Fibroblast of the aortic adventitia (primary cell): ENCODE results near the gene PAX7. TPM values are rescaled to one million over a fixed set of nuclear protein-coding genes. Genes with fewer than 3 reads are reported as not detected.

Experiments
- DNase-seq: peaks from one replicate; pipeline ENCODE4 v3.0.0-alpha.2; 2010; ENCODE audit warnings: low read depth
- H3K4me3 ChIP-seq: 2 replicates; pipeline ENCODE4 v1.5.1; 2011; ENCODE audit warnings: low read depth, mild to moderate bottlenecking, control low read depth, low read length, moderate library complexity
- total RNA-seq: library from RNA; depleted of rRNA; stranded (reverse); fragments of >200 nt; gene quantifications from 2 replicates; pipeline ENCODE4 v1.2.3, GENCODE V29; 2012; ENCODE audit warnings: low replicate concordance
- TF ChIP-seq, protein P1 (sequence below): IDR thresholded peaks from 2 replicates; pipeline ENCODE4 v1.5.1; 2011; ENCODE audit warnings: mild to moderate bottlenecking, low read length, control low read depth, inconsistent platforms; ENCODE audit not compliant: insufficient read depth

Gene PAX7
- total RNA-seq, 1 donor = not detected

DNA sequence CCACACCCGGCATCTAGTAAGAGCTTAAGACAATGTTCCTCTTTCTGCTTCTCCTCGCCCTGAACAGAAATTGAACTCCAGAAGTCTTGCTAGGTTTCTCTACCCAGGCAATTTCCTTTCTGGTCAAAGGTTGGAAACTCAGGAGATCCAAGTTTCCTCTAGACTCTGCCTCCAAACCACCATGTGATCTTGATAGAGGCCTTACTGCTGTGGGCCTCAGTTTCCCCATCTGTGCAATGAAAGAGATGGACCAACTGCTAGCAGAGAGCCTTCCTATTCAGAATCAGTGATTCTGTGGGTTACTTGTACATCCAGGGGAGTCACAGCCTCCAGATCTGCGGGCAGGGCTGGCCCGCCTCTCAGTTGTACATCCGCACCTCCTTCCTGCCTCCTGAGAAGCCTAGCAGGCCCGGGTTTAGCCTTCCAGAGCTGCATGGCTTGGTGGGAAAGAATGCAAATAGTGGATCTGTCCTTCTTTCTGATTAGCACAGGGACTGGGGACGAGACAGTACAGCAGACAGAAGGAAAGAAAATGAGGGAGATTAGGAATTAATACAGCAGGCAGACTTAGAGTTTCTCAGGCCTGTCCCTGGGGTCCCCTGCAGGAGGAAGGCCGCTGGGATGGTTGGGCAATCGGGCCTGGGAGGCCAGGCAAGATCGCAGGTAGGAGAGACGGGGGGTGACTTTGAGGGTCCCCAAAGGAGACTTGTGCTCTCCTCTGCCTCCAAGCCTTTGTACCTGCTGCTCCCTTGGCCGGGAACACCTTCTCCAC lies 83.9 kb downstream of the PAX7 start:
- H3K4me3 ChIP-seq = no peak overlapping the region
- no peak for DNase-seq
- TF ChIP-seq, protein P1, sequence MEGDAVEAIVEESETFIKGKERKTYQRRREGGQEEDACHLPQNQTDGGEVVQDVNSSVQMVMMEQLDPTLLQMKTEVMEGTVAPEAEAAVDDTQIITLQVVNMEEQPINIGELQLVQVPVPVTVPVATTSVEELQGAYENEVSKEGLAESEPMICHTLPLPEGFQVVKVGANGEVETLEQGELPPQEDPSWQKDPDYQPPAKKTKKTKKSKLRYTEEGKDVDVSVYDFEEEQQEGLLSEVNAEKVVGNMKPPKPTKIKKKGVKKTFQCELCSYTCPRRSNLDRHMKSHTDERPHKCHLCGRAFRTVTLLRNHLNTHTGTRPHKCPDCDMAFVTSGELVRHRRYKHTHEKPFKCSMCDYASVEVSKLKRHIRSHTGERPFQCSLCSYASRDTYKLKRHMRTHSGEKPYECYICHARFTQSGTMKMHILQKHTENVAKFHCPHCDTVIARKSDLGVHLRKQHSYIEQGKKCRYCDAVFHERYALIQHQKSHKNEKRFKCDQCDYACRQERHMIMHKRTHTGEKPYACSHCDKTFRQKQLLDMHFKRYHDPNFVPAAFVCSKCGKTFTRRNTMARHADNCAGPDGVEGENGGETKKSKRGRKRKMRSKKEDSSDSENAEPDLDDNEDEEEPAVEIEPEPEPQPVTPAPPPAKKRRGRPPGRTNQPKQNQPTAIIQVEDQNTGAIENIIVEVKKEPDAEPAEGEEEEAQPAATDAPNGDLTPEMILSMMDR = no peak

DNA sequence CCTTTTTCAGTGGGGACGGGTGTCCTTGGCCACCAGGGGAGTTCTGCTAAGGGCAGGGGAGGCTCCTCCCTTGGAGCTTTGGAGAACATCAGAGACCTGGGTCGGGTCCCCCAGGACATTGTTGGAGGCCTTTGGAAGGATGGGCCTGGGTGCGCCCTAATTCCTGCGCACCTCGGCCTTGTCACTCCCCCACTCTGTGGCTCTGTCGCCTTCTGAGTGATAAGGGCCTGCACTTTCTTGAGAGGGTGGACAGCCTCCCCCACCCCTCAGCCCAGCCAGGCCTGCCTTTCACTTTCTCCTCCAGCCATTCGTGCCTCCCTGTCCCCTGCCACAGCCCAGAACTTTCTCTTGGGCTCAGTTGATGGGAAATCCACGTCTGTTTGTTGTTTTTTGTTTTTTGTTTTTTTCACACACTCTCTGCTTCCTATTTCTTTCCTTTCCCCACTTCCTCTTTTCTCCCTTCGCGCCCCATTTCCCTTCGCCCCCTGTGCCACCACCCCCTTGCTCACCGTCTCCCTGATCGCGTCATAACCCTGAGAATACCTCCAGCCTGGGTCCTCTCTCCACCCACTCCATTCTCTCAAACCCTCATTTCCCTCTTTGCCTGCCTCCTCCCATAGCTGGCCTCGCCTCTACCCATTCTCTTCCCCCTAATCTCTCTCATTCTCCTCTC lies 85.6 kb downstream of the PAX7 start:
- DNase-seq = no peak
- TF ChIP-seq, protein P1 = no peak

DNA sequence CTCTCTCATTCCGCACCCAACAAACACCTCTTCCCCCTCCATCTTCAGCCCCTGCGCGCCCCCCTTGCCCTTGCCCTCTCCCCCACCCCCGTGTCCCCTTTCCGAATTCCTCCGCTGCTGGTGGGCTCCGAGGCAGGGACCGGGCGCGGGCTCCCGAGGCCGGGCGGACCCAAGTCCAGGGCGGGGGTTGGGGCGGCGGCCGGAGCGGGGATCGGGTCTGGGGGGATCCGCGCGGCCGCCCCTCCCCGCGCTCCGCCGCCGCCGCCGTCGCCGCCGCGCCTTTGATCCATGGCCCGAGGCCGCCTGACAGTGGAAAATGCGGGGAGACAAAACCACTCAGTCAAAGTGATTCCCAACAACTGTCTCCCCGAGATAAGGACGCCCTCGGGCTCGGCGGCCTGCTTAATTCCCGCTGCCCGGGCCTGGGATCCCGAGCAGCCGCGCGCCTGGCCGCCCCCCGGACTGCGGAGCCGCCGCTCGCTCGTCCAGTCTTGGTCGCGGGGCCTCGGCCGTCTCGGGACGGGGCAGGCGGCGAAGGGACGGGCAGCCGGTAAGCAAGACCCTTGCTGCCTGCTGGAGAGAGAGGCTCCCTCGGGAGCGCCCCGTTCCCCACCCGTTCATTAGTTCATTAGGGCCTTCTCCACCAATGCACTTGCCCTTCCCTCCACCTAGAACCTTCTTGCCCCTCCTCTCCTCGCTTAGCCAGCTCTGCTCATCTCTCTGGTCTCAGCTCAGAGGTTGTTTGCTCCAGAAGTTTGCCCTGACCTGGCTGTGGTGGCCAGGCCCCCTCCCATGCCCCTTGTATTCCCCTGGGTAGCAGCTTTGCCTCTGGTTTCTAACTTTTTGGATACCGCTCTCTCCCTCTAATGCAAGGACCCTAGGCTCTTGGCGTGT lies 86.4 kb downstream of the PAX7 start:
- DNase-seq = no peak
- TF ChIP-seq, protein P1 = no peak

More for the DNA sequence above, 85.6 kb downstream of the PAX7 start:
- no peak overlapping the region for H3K4me3 ChIP-seq

DNA sequence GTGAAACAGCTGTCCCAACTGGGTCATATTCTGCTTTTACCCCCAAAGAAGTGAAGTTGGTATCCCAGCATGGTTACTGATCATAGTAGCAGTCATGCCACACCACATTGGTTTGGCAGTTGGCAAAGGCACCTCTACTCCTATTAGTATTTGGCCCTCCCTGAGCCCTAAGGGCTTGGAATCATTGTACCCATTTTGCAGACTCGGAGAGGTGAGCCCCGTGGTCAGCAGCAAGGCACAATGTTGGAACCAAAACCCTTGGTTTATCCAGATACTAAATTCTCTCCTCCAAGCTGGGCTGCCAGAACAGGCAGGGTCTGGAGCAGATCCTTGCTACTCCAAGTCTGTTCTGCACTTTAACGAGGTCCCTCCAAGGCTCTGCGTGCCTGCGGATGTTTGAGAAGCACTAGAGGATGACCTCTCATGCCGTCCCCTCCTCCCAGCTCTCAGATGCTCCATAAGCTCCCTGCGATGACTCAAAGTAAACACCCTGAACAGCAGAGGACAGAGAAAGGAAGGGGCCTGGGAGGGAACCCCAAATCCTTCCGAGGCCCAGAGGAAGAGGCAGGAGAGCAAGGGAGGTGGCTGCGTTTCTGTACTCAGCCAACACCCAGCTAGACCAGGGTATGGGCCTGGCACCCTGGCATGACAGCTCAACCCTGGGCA lies 89.3 kb downstream of the PAX7 start:
- no peak overlapping the region for H3K4me3 ChIP-seq
- DNase-seq = no peak
- TF ChIP-seq, protein P1 = no peak

More for the DNA sequence above, 86.4 kb downstream of the PAX7 start:
- no peak overlapping the region for H3K4me3 ChIP-seq

DNA sequence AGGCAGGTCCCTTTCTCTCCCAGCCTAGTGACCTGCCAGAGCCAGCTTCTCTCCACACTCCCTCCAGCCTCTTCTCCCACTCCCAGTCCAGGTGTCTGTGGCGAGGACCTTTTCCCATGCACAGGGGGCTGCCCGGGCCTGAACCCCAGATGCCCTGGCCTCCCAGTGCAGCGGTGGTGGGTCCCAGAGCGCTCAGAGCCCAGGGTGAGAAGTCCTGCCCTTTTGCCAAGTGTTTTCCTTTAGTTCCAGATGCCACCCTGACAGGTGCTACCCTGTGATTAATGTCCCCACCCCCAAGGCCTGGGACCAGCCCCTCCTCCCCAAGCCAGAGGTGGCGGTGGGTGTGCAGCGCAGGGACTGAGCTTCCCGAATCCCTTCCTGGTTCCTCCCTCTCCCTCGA lies 90.4 kb downstream of the PAX7 start:
- no peak for DNase-seq
- H3K4me3 ChIP-seq = no peak overlapping the region
- TF ChIP-seq, protein P1 = no peak

DNA sequence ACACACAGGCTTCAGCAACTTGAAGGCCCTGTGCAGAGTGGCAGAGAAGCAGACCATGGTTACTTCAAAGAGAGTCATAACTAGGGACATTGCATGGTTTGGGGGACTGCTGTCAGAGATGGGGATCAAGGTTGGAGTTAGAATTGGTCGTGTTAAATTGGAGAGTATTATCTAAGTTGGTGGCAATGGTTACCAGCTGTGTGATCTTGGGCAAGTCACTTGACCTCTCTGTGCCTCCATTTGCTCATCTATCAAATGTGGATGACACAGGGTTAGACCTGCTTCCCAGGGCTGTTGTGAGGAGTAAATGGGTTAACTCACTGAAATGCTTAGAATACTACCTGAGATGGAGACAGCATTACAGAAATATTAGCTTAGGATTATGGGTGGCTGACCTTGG lies 91.1 kb downstream of the PAX7 start:
- H3K4me3 ChIP-seq = no peak overlapping the region
- TF ChIP-seq, protein P1 = no peak
- no peak for DNase-seq
